NCI-H1417 (cell line): ENCODE results near the gene NAA50.
A peak's percentile ranks its signal among the peaks of the same experiment; 100 is the strongest.

ENCODE experiments used
- DNase-seq, 3 experiments: peaks; one replicate each; lab custom pipeline; 2025; lab: John Stamatoyannopoulos, UW

NAA50 gene

DNA sequence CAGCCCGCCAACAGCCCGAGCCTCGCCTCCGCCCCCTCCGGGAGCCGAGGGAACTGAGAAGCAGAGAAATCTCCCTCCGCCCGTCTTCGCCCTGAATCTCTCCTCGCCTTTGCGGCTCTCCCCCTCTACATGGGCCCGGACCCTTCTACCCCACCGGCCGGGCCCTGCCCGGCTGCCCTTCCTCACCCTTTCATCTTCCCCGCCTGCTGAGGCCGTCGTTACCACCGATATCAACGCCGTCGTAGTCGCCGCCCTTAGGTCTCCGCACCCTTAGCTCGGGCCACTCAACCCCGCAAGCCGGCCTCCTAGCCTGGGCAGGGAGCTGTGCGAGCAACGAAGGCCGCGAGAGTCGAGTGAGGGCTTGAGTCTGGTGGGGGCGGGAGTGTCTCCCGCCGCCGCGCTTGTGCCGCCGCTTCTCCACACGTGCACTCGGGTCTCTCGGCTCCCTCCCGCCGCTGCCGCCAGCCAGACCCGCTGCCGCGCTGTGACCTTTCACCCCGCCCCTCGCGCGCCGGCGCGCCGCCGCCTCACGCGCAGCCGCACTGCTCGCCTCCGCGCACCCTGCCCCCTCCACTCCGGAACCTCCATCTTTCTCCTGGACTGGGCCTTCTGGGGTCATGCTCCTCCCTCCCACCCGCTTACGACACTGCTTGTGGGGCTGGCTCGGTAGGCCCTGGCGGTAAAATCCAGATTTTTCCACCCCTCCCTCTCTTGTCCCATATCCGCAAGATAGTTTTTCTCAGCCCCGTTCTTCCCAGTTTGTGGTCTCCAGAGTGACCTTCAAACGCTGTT lies at the start of gene NAA50:
Gene NAA50, minus strand, starts transcription at position 494 of the 792 bp plus-strand sequence. Its CDS starts 300 bp downstream, at position 194.
- DNase-seq = peak; percentile 87 to 95 (median 94)

DNA sequence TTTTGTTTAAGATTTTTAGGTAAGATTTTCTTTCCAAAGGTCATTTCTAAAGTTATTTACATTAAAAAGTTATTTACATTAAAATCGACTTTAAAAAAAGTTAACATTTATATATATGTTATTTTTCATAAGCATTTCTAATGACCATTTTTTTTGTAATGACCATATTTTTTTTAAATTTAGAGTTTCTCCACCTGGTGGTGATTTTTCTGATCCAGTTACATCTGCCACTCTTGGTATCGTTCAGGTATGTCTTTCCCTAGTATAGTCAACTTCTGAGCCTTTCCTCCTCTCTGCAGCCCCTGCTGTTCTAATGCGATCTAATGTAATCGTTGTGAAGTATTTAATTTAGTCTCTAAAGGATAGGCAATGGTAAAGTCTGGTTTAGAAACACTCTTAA lies 49.6 kb upstream of the NAA50 start:
- no peak for DNase-seq

DNA sequence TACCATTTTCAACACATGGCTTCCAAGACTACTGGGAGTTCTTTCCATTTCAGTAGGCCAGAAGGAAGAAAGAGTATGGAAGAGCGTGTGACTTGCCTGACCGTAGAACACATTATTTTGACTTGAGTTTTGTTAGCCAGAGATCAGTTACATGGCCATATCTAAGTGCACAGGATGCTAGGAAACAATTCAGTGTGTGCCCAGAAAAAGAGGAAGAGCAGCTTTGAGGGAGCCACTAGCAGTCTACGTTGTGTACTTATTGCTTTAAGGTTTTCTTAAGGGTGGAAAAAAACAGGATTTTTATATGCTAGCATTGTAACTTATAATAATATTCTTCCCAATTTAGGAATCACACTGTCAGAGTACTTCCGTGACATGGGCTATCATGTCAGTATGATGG lies 48.5 kb upstream of the NAA50 start:
- DNase-seq = no peak

DNA sequence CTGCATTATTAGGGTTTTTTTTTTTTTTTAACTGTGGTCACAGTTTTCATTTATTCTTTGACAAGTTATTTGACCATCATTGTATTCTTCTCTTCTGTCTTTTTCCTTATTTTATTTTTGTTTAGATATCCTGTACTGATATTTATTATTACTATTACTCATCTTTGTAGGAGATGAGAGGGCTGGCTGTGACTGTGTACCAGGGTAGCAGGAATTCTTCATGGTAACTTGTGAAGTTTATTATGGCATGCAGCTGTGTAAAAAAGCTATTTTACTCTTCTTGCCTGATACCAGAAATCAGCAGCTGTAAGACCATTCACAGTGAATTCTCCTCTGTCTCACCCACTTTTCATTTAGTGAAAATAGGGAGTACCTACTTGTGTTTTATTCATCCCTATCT lies 45.3 kb upstream of the NAA50 start:
- no peak for DNase-seq

DNA sequence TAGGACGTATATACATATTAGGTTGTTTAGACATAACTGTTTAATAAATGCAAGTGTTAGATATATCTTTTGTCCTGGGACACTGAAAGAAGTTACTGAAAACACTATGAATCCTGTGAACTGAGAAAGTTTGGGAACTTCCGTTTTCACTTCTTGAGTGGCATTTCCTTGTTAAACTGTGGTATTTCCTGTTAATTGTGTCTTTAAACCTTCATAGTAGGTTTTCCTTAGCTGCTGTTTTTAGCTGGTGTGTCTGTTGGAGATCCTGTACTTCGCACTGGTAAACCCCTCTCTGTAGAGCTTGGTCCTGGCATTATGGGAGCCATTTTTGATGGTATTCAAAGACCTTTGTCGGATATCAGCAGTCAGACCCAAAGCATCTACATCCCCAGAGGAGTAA lies 37.9 kb upstream of the NAA50 start:
- no peak for DNase-seq

DNA sequence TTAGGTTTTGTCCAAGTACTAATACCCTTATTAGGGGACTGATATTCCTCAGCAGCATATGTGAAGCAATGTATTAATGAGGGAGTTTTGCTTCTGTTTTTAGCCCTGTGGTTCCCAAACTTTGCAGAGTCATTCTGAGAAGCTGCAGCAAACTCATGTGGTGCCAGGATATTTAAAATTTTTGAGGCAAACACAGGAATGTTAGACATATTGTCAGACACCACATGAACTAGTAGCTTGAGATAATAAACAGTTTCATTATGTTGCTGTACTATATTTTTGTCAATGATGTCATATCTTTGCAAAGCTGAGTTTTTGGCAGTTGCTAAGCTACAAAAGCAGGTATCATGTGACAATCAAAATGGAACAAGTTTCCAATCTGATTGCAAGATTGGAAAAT lies 37.4 kb upstream of the NAA50 start:
- DNase-seq = no peak

DNA sequence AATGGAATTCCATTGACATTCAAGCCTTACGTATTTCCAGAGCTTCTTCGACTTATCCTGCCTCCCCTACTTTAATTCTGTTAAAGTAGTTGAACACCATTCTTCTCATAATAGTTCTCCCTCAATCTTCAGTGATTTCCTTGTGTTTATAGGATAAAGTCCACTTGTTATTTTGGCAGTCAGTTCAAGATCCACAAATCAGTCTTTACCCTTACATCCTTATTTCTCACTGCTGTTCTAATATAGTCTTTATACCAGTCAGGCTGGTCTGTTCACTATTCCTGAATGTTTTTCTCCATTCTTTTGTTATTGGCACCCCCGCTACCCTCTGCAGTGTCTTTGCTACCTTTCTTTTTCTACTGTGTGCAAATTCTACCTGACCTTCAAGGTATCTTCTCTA lies 30.5 kb upstream of the NAA50 start:
- no peak for DNase-seq

DNA sequence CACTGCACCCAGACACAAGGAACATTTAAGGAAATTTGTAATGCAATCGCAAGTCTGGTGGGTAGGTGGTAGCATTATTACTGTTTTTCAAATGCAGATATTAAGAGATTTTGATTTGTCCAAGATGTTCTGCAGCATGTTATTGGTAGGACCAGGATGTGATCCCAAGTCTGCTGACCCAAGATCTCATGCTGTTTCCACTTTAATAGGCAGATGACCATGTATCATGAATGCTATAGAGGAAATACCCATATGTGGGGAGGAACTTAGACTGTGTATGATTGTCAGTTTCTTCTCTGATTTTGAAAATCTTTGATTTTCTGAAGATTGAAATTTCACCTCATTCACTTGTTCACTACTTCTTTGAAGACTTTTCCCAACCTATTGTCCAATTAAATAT lies 29.5 kb upstream of the NAA50 start:
- no peak for DNase-seq

DNA sequence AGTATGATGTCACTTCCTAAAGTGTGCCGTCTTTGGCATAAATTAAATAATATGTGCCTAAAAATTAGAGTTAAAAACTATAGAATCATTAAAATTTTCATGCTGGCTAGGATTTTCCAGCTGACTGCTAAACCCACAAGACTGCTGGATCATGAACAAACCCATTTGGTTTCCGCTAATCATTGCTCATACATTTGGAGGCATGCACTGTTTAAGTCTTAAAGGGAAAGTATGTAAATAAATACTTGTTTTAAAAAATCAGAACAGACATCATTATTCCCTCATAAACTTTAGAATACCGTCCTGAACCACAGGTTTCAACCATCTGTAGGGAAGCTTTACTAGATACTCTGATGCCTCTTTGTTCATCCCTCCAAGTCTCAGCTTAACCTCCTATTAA lies 27.3 kb upstream of the NAA50 start:
- DNase-seq = no peak

DNA sequence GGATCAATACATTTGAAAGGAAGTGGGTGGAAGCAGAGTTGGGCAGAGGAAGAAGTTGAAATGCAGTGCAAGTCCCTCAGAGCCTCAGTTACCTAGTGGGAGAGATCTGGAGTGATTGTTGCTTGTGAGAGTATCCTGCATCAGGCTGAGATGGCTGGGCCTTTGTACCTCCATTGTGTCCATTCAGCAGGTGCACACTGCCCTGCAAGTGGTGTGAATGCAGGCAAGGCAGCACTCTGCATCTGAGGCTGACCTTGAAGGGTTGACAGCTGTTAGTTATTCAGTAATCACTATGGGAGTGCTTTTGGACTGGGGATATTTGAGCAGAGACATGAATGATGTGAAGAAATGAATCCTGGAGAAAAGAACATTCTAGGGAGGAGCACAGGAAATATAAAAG lies 25.9 kb upstream of the NAA50 start:
- no peak for DNase-seq

DNA sequence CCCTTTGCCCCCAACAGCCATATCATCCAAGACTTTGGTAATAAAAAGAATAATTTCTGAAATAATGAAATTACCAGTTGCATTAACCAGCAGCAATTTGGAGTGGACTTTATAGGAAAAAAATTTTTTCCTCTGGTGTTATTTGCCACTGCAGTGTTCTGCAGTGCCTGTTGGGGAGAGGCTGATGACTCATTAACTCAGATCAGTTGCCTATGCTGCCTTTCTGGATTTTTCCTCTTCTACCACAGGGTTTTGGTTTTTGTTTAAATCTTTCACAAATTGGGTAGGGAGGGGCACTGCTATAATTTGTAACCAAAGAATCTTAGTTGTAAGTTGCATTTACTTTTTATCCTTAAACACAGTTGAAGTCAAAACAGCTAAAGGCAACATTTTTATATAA lies 23.5 kb upstream of the NAA50 start:
- no peak for DNase-seq

DNA sequence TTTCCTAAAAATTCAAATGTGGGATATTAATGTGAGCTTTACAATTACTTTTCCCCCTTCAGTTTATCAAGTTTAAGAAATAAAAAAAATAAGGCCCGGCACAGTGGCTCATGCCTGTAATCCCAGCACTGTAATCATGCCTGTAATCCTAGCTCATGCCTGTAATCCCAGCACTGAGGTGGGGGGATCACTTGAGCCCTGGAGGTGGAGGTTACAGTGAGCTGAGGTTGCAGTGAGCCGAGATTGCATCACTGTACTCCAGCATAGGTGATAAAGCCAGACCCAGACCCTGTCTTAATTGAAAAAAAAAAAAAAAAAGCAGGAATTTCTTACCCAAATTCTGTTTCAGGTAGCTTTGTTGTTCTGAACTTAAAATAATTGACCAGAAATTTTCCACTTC lies 18.6 kb upstream of the NAA50 start:
- DNase-seq = no peak

DNA sequence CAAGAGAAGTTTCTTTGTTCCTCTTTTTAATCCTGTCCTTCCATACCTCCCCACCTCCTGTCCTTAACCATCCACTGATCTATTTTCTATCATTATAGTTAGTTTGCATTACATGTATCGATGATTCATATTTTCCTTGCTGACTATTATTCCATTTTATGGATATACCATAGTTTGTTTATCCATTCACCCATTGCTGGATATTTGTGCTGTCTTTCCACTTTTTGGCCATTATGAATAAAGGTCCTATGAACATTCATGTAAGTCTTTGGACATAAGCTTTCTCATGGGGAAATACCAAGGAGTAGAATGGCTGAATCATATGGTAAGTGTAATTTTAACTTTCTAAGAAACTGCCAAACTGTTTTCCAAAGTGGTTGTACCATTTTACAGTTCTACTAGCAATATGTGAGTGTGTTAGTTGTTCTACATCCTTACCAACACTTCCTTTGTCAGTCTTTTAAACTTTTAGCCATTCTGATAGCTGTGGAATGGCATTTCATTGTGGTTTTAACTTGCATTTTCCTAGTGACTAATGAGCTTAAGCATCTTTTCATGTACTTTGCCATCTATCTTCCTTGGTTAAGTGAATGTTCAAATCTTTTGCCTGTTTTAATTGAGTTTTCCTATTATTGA lies 12.5 kb upstream of the NAA50 start:
- no peak for DNase-seq

DNA sequence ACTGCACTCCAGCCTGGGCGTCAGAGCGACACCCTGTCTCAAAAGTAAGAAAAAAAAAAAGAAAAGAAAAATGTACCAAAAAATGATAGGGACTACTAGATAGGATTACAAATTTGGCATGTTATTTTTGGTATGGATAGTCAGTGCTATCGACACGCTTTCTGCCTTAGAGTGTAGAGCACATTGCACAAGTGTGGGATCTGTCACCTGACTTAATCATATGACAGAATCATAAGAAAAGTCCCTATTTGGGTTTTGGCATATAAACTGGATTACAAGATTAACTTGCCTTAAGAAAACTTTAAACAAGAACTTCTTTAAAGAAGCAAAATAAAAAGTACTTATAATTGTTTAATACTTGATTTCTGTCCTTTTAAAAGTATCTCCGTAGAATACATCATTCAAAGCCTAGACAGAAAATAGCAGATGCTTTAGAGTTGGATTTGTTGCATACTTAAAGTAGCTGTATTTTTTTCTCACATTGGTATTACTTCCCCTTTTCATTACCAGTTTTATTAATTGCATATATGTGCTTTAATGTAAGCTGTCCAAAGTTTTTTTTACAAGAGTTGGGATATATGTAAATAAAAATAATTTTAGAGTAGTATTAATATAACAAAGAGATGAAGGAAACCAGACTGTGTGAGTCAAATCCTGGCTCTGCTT lies 8.6 kb upstream of the NAA50 start:
- no peak for DNase-seq

DNA sequence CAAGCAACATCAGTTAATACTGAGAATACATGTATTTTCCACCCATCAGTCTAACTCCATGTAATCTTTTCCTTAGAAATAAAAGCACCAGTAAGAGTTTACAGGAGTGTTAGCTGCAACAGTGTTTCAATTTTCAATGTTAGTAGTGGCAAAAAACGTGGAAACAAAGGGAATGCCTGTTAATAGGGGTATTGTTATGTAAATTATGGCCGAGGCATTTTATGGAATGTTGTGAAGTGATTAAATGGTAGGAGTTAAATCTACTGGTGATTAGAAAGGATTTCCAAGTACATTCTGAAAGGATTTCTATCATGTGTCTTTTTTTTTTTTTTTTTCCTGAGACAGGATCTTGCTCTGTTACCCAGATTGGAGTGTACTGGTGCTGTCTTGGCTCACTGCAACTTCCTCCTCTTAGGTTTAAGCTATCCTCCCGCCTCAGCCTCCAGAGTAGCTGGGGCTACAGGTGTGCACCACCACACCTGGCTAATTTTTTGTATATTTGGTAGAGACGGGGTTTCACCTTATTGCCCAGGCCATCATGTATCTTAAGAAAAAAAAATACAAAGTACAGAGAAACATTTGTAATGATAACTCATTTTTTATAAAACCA lies 7.4 kb upstream of the NAA50 start:
- no peak for DNase-seq

DNA sequence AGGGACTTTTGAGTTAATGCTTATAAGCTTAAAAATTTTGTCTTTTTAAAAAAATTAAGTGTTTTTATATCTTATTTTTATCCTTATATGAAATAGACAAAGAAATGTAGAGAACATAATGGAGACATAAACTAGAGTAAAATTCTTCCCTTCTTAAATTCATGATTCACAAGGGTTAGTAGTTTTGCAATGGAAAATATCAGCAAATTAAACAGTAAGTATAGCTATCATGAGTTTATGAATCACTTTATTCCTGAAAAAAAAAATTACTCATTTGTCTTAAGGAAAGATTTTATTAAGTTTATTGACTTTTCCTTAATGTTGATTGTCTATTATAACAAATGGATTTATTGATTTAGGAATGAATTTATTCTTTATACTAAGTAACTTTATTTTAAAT lies 5.1 kb upstream of the NAA50 start:
- DNase-seq = no peak

DNA sequence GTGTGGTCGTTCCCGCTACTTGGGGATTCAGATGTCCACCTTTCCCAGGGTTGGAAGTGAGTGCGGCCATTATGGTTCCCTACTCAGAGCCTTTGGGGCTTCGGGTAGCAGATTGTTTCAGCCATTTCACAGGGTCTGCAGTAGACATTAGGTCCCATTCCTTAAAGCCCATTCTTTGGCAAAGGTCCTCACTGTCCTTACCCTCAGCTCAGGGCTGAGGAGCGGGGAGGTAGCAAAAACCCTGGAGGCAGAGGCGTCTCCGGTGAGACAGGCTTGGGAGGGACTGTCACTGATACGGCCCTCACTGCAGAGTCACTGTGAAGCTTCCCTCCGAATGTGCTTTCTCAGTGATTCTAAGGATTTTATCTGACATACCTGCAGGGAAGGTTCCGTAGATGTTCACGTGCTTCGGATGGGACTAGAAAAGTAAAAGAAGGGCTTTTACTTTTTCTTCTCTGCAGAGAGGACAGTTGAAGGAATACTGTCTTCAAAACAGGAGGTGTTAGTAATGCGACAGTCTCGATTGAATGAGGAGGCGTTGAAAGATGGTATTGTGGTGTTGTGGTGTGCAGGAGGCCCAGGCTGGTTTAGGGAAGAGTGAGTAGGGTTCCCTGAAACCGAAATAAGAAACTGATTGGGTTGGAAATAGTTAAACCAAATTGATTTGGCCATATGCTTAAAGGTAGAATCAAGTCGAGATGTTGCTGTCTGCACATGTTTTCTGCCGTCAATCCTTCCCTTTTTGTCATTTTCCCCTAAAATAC lies 1.4 kb upstream of the NAA50 start:
- DNase-seq = peak; percentile 29 to 57 (median 56)

DNA sequence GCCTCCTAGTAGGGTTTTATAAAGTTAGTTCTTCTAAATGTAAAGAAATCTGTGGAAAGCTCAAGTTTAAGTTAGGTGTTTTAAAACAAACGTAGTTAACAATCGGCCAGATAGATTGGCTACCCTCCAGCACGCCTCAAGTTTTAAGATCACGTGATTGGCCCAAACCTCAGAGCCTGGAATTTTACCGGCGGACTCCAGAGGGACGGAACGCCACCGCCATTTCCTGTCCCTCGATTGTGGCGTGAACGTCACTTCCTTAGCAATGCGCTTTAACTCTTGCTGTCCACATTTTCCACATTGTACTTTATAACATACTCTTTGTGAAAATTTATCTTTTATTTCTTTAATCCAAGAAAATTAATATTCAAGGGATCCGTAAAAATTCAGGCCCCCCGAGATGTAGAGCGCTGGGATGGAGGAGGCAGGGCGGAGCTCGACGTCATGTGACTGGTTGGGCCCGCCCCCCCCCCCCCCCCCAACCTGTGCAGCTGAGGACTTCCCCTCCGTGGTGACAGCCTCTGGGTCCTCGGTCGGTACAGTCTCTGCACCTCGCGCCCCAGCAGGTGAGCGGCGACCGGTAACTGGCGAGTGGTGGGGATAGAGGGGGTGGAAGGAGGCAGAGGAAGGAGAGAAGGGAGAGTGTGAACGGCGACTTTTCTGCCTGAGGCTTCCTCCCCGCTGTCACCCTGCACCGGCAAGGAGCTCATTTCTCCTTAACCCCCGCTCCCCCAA lies 666 bp upstream of the NAA50 start, which contains the start of gene ATP6V1A:
Gene ATP6V1A, plus strand, starts transcription at position 488 of the 735 bp plus-strand sequence. CDS start 31,719 bp downstream, outside the sequence.
- DNase-seq = peak; percentile 92 to 98 (median 98)

DNA sequence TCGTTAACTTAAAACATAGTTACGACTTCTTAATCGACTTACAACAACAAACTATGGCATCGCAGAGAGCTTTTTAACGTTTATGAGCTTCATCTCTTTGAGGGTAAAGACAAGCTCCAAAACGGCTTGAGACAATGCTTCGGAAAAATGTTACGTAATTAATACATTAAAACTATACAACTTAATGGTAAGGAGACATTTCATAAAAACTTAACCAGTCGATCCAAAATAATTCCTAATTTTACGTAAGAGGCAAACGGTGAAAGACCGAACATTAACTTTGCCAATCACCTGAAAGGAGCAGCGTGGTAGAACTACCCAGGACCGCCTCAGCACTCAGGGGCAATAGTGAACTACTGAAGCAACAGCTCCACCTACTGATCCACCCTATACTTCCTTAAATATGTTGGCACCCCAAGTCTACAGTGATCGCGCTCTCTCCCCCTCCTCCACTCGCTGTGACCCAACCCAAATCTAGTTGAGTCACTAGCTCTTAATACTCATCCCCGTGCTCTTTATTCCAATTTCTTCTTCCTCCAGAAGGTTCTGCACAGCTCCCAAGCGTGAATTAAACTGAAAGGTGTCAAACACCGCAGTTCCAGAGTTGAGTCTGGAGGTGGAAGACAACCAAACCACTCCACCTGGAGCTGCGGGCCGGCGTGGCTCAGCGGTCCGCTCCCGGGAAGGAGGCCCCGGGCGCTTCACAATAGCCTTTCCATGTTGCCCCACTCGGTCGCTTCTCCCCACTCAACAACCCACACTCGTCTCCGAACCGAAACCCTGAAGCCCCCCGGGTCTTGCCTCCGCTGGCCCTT lies 901 bp downstream of the NAA50 start:
- peak; percentile 67 to 83 (median 83) for DNase-seq

DNA sequence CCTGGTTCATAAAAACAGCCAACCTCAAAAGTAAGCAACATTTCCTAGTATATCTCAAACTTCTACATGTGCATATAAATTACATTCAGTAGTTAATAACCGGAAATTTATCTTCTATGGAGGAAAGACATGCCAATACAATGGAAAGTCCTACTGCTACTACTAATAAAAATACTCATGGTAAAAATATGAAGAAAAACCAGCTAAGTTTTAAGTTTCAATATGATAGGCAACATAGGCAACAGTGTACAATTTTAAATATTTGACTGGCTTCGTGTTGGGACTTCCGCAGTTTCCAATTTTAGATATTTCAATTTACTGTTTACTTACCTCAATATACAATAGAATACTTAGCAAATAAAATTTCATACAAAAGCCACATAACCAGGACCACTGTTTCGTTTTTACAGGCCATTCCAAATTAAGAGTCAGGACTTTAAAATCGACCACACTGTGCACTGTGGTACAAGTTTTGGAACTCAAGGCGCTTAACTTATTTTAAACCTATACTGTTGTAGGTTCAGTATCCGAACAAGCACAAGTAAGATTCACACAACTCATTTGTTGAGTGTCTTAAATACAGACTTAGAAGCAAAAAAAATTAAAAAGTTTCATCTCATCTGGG lies 2.9 kb downstream of the NAA50 start:
- no peak for DNase-seq
